NB4 (cell line): Measurements from ENCODE around the gene DAP.
A peak's percentile ranks its signal among the peaks of the same experiment; 100 is the strongest.

Experiments
- DNase-seq: peaks from one replicate; pipeline ENCODE4 v3.0.0; 2010; ENCODE audit warnings: low read depth
- H3K4me3 ChIP-seq: one replicate; pipeline ENCODE4 v1.5.1; 2011; ENCODE audit warnings: mild to moderate bottlenecking, low read depth, low read length, moderate library complexity
- CTCF ChIP-seq: IDR thresholded peaks from one replicate; pipeline ENCODE4 v1.5.1; 2012; ENCODE audit warnings: low read depth, low read length
- MAX ChIP-seq: IDR thresholded peaks from 2 replicates; pipeline ENCODE4 v1.6.1; 2011; ENCODE audit warnings: low read depth, low read length
- MYC ChIP-seq: IDR thresholded peaks from 2 replicates; pipeline ENCODE4 v1.6.1; 2011; ENCODE audit warnings: low read depth, low read length
- POLR2A ChIP-seq: IDR thresholded peaks from 2 replicates; pipeline ENCODE4 v1.6.1; 2011; ENCODE audit warnings: mild to moderate bottlenecking; ENCODE audit not compliant: insufficient read length; ENCODE audit errors: extremely low read depth

The DAP gene

GRCh38 chr5:10779592-10779991, 18.6 kb upstream of the DAP start:
- no peak overlapping the region for H3K4me3 ChIP-seq
- TF ChIP-seq MYC (no peak), POLR2A (no peak), CTCF (no peak), MAX (no peak)
- no peak for DNase-seq

GRCh38 chr5:10778179-10778910, 17.3 kb upstream of the DAP start:
- H3K4me3 ChIP-seq: no peak overlapping the region
- TF ChIP-seq POLR2A (no peak), MYC (no peak), CTCF (no peak), MAX (no peak)
- no peak for DNase-seq

DNA sequence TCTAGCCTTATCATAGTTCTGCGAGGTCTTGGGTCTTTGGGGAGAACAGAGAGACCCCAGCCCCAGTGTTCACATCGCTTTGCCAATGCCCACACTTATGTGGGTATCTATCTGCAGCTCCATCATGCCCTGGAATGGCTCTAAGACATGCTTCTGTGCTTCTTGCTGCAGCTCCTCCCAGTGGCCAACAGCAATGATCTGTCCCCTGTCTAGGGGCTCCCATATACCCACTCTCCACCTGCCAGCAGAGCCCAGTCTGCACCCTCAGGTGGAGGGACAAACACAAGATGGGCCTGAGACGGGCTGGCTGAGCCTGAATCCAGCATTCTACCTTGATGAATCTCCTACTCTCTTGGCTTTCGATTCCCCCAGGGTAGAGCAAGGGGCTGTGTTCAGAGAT, 14.6 kb upstream of the DAP start:
- no peak for DNase-seq
- H3K4me3 ChIP-seq: no peak overlapping the region
- TF ChIP-seq MAX (no peak), POLR2A (no peak), MYC (no peak), CTCF (no peak)

GRCh38 chr5:10772901-10773585, 12.0 kb upstream of the DAP start:
- no peak overlapping the region for H3K4me3 ChIP-seq
- no peak for TF ChIP-seq CTCF
- TF ChIP-seq MYC: no peak
- TF ChIP-seq POLR2A: no peak
- DNase-seq: no peak

- DNase-seq: peak; percentile 34
- no peak for TF ChIP-seq MYC
- no peak for TF ChIP-seq POLR2A
- TF ChIP-seq MAX: no peak
- TF ChIP-seq CTCF: no peak
- H3K4me3 ChIP-seq: no peak overlapping the region
Measured at GRCh38 chr5:10768328-10768899, 7.4 kb upstream of the DAP start.
